Measurements from ENCODE around the gene MAN2A2. TPM values are rescaled to one million over a fixed set of nuclear protein-coding genes. Genes with fewer than 3 reads are reported as not detected.

The MAN2A2 gene
- total and polyA plus RNA-seq, 9 of the 15 experiments (the other 6 are each of a cell fraction or from before 2014, with no cell fraction given): 7.3 to 151 (median 43.4) TPM

DNA sequence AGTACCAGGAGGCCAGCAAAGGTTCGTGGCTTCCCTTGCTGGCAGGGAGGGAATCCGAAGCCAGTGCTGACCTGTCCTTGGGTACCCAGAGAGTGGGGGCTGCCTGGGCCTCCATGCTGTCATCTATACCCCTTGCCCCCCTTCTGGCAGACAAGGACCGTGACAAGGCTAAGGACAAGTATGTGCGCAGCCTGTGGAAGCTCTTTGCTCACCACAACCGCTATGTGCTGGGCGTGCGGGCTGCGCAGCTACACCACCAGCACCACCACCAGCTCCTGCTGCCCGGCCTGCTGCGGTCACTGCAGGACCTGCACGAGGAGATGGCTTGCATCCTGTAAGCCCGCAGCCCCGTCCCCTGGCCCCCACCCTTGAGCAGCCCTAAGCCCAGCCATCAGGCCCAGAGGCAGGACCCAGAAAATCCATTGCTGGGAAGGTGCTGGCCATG is 16.0 kb upstream of the MAN2A2 start:
- H3K9ac ChIP-seq (ENCODE audit: insufficient read depth in 1 of 2, low read depth in 2 of 2, low read length in 2 of 2): peak overlapping the region in 1 of 2 experiments; percentile 79; a peak in 2 of 4 replicates
- H3K79me2 ChIP-seq (ENCODE audit: control insufficient read depth, insufficient read depth, low read length): no peaks in the 10 kb centered on the region
- ATAC-seq: no peak
- no peak overlapping the region; the same call in 2 of the 3 replicates for H3K27ac ChIP-seq (ENCODE audit: extremely low read depth, low read depth, low read length)
- FAIRE-seq: no peak
- peaks cover 15% of the 10 kb centered on the region; the same call in 1 of the 3 replicates for H3K36me3 ChIP-seq (ENCODE audit: control insufficient read depth, insufficient read depth, low read length)
- CTCF ChIA-PET (ENCODE audit: low intra/inter-chr PET ratio): interaction anchor here (1.0 to 1.5 kb wide), 3 partner anchors 239 to 594 kb away, joined by 3 to 10 read pairs (median 6); no protein-coding TSS in a partner anchor
- POLR2A ChIA-PET: interaction anchor here (0.7 to 2.6 kb wide), 6 partner anchors 8 to 589 kb away, joined by 3 to 11 read pairs (median 4); no protein-coding TSS in a partner anchor
- WGBS (ENCODE audit: insufficient coverage, low coverage, missing lambda C conversion rate): 79% methylated on average over 11 of the region's 13 CpGs
- peaks cover 2% of the 10 kb centered on the region for H3K9me1 ChIP-seq (ENCODE audit: control insufficient read depth, insufficient read depth, low read length)
- H3K27me3 ChIP-seq (ENCODE audit: control insufficient read depth in 2 of 2, insufficient read depth in 2 of 2, low read length in 2 of 2): no peaks in the 10 kb centered on the region
- no peaks in the 10 kb centered on the region for H3K9me3 ChIP-seq (replicated peaks; ENCODE audit: control insufficient read depth, insufficient read depth, low read depth, low read length)
- TF ChIP-seq BHLHE40 (IDR thresholded peaks at IDR 0.05; ENCODE audit: low read length): no peak
- TF ChIP-seq ZNF778 (CRISPR knock-in tag; IDR thresholded peaks at IDR 0.05): no peak
- TF ChIP-seq NBN (IDR thresholded peaks at IDR 0.05; ENCODE audit: low read depth): no peak
- no peak for TF ChIP-seq TBP (optimal IDR thresholded peaks at IDR 0.05; ENCODE audit: low read depth, low read length)
- no peak for TF ChIP-seq POU5F1 (IDR thresholded peaks at IDR 0.05; ENCODE audit: borderline replicate concordance, low read depth, low read length, partially characterized antibody)
- no peak for TF ChIP-seq DPF2 (IDR thresholded peaks at IDR 0.05)
- TF ChIP-seq ZNF707 (CRISPR knock-in tag; conservative IDR thresholded peaks at IDR 0.05): no peak
- TF ChIP-seq PML (IDR thresholded peaks at IDR 0.05; ENCODE audit: low read length): no peak
- TF ChIP-seq ZSCAN29 (IDR thresholded peaks at IDR 0.05): no peak
- TF ChIP-seq, protein P1, sequence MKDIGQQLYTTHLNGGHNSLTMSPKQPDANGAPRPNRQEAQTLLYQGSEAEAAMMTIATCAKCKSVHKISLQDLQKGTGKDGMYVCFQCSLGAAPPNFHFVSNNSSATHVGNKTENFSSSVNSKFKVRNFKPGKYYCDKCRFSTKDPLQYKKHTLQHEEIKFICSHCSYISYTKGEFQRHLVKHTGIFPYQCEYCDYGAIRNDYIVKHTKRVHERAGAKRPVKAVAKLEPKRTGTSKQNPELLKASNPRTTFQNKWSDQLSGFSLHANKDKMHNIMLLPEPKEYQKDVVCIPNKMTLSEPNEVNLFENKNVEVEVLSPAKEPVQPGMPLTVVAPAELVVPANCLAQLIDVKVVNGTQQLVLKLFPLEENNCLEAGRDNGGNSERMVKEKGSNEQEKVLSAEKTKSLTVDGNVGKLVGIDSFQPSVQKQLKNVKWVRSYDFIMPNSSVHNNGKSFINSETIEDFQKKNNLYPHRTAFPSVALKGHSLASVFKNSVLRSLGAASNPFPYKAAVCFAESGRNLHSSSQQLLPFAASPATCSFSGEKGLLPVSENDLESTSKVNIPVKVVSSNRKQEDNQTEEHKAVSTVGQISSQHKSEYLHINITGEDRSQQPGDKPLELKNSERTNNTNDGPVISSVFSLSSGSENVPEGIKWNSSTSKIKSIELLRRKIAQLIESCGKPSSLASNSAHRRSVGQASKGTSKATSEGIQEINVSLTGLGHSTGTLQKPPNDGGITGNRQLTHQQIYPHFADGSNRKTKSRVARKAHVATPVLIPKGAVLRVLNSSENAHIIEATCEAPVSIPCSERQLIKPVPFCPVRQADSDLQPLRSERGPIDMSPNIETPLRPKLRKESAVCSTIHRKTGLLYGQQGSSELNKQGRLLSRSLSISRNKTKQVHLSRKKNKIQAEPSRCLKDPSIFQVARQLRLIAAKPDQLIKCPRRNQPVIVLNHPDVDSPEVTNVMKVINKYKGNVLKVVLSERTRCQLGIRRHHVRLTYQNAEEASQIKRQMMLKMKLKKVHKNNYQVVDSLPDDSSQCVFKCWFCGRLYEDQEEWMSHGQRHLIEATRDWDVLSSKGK (CRISPR knock-in tag; IDR thresholded peaks at IDR 0.05): no peak
- no peak for TF ChIP-seq ESRRB (CRISPR knock-in tag; IDR thresholded peaks at IDR 0.05; ENCODE audit: borderline replicate concordance)
- TF ChIP-seq ATF1 (CRISPR knock-in tag; IDR thresholded peaks at IDR 0.05): no peak
- TF ChIP-seq ATF1 (tag; IDR thresholded peaks at IDR 0.05): no peak
- intact Hi-C loops (cut with micrococcal nuclease): loop anchor here (5.0 to 10.0 kb wide), 4 partner anchors 70 to 562 kb away; no protein-coding TSS in a partner anchor
- no peak overlapping the region for H3K4me3 ChIP-seq
- peak overlapping the region; percentile 61; the same call in 1 of the 2 replicates for H2AFZ ChIP-seq (ENCODE audit: low read depth, low read length)
- DNase-seq (ENCODE audit: extremely low read depth in 1 of 4, low spot score in 3 of 4): no peak
- H4K20me1 ChIP-seq (replicated peaks; ENCODE audit: control insufficient read depth, insufficient read depth, low read length): peaks cover 3% of the 10 kb centered on the region; the same call in 1 of the 2 replicates
- no peak overlapping the region for H3K4me2 ChIP-seq (ENCODE audit: insufficient read depth, low read length)
- H3K4me1 ChIP-seq (replicated peaks in 1 of 2; ENCODE audit: control insufficient read depth in 2 of 2, insufficient read depth in 2 of 2, low read length in 2 of 2): peaks cover 10 to 73% of the 10 kb centered on the region in 2 experiments; a peak in 4 of 5 replicates
- BruUV-seq (replicated peaks): no TSS peak
- in situ Hi-C loops (cut with MboI): loop anchor here (5.0 to 10.0 kb wide), 3 partner anchors 240 to 572 kb away; no protein-coding TSS in a partner anchor
